ENCODE results near the gene ASNSD1. TPM values are rescaled to one million over a fixed set of nuclear protein-coding genes. Genes with fewer than 3 reads are reported as not detected.

ASNSD1 gene
- total and polyA plus RNA-seq, 2 of the 8 experiments (the other 6 are each of a cell fraction or from before 2014, with no cell fraction given) = 14.1 to 44.8 TPM

- Histone ChIP-seq H3K79me2 (ENCODE audit: control insufficient read depth in 1 of 2, insufficient read depth in 2 of 2, low read length in 2 of 2) (no peaks in the 10 kb centered on the region), H3K79me1 (ENCODE audit: low read depth, low read length) (no peaks in the 10 kb centered on the region), H2AK5ac (ENCODE audit: low read depth, low read length) (no peak overlapping the region), H3K9ac (replicated peaks in 1 of 4; ENCODE audit: extremely low read depth in 1 of 4, low read depth in 3 of 4, low read length in 3 of 4) (no peak overlapping the region), H3K36me3 (ENCODE audit: control insufficient read depth in 2 of 4, insufficient read depth in 4 of 4, low read length in 3 of 4) (peaks cover 0 to 2% (median 0%) of the 10 kb centered on the region in 4 experiments; a peak in 1 of 8 replicates), H3K27me3 (replicated peaks in 1 of 4; ENCODE audit: control insufficient read depth in 3 of 4, extremely low read depth in 1 of 4, insufficient read depth in 3 of 4, low read length in 3 of 4) (no peaks in the 10 kb centered on the region), H3K56ac (replicated peaks; ENCODE audit: insufficient read length, low read depth, low read length) (no peak overlapping the region), H2BK5ac (ENCODE audit: low read depth, low read length) (no peak overlapping the region), H4K8ac (ENCODE audit: extremely low read depth, insufficient read depth, low read length) (no peak overlapping the region), H2BK120ac (replicated peaks; ENCODE audit: low read depth, low read length) (no peak overlapping the region), H3K4me1 (replicated peaks in 1 of 4; ENCODE audit: control insufficient read depth in 3 of 4, insufficient read depth in 4 of 4, low read length in 3 of 4) (0 out of 7 replicates have a peak, but pooled peaks cover 0 to 3% (median 0%) of the 10 kb centered on the region in 4 experiments), H3K23ac (ENCODE audit: insufficient read length) (no peak overlapping the region), H3K14ac (ENCODE audit: insufficient read length) (no peak overlapping the region), H3K18ac (ENCODE audit: extremely low read depth, low read length) (no peak overlapping the region), H4K5ac (ENCODE audit: insufficient read length, low read depth, low read length) (no peak overlapping the region), H3K4me3 (ENCODE audit: extremely low read depth in 1 of 4, insufficient read depth in 2 of 4, low read depth in 3 of 4, low read length in 4 of 4) (no peak overlapping the region), H3K4ac (replicated peaks; ENCODE audit: insufficient read length, low read depth, low read length) (no peak overlapping the region), H3K9me3 (ENCODE audit: insufficient read depth in 2 of 2, low read depth in 1 of 2, low read length in 1 of 2) (no peaks in the 10 kb centered on the region), H3K27ac (ENCODE audit: low read depth, low read length) (no peak overlapping the region), H4K91ac (replicated peaks; ENCODE audit: insufficient read length, low read length) (no peak overlapping the region), H4K20me1 (replicated peaks in 1 of 2; ENCODE audit: control insufficient read depth in 1 of 2, insufficient read depth in 2 of 2, low read length in 2 of 2) (no peaks in the 10 kb centered on the region), H3K4me2 (ENCODE audit: insufficient read depth in 1 of 2, low read depth in 2 of 2, low read length in 2 of 2) (no peak overlapping the region), H2AFZ (ENCODE audit: low read length) (no peak overlapping the region), H2BK20ac (ENCODE audit: low read length) (no peak overlapping the region), H2BK12ac (ENCODE audit: low read depth, low read length) (no peak overlapping the region), H2BK15ac (ENCODE audit: low read length) (no peak overlapping the region), H3K23me2 (ENCODE audit: low read depth, low read length) (no peaks in the 10 kb centered on the region)
- 100% methylated on average over 1 of the region's 1 CpG; no CpG with 5 or more reads in 1 of the 2 experiments for WGBS, 2 experiments (ENCODE audit: extremely low coverage in 1 of 2, insufficient coverage in 1 of 2, insufficient read length in 1 of 2, insufficient replicate concordance in 2 of 2, low coverage in 1 of 2, low lambda C conversion rate in 2 of 2, missing lambda C conversion rate in 1 of 2)
- ChIA-PET CTCF (ENCODE audit: partially characterized antibody) (interaction anchor here (1.9 to 3.3 kb wide), 4 partner anchors 9 to 22 kb away, joined by 6 to 16 read pairs (median 10); partner anchors contain the start of genes ANKAR and ASNSD1), POLR2A (ENCODE audit: partially characterized antibody) (interaction anchor here (1.1 kb wide), 1 partner anchor 43 kb away, joined by 3 read pairs; no protein-coding TSS in a partner anchor)
- DNase-seq (ENCODE audit: low read depth in 1 of 2, low spot score in 2 of 2) (no peak), FAIRE-seq (no peak)
- TF ChIP-seq EZH2 (IDR thresholded peaks at IDR 0.05; ENCODE audit: low read depth, low read length, severe bottlenecking) (no peak), KDM5A (IDR thresholded peaks at IDR 0.05; ENCODE audit: low read length) (no peak), POU5F1 (IDR thresholded peaks at IDR 0.05; ENCODE audit: low read depth, low read length) (no peak), HDAC6 (IDR thresholded peaks at IDR 0.05; ENCODE audit: low read depth, low read length) (no peak)
These were observed 22.1 kb downstream of the ASNSD1 start for GRCh38 chr2:189683348-189683747.
